ENCODE measurements around the gene SMYD3.
"Not testable (repeated sequence)": the region's sequence is repeated elsewhere in the genome, so short reads cannot be mapped to it uniquely, and the experiment has no call there.

The SMYD3 gene

GRCh38 chr1:245984390-245985155, 522.5 kb downstream of the SMYD3 start:
- H3K4me3 ChIP-seq (ENCODE audit: low read depth, low read length) = no peak overlapping the region
- TF ChIP-seq CTCF (conservative IDR thresholded peaks at IDR 0.05; ENCODE audit: low read depth, low read length) = no peak
- no peak for DNase-seq (ENCODE audit: low read depth)

GRCh38 chr1:245983294-245983967, 523.6 kb downstream of the SMYD3 start:
- no peak for DNase-seq (ENCODE audit: low read depth)
- no peak overlapping the region for H3K4me3 ChIP-seq (ENCODE audit: low read depth, low read length)
- no peak for TF ChIP-seq CTCF (conservative IDR thresholded peaks at IDR 0.05; ENCODE audit: low read depth, low read length)

GRCh38 chr1:245979589-245979988, 527.5 kb downstream of the SMYD3 start:
- no peak overlapping the region for H3K4me3 ChIP-seq (ENCODE audit: low read depth, low read length)
- DNase-seq (ENCODE audit: low read depth) = no peak
- no peak for TF ChIP-seq CTCF (conservative IDR thresholded peaks at IDR 0.05; ENCODE audit: low read depth, low read length)

GRCh38 chr1:245978915-245979314, 528.2 kb downstream of the SMYD3 start:
- peak; percentile 54 for DNase-seq (ENCODE audit: low read depth)
- H3K4me3 ChIP-seq (ENCODE audit: low read depth, low read length) = no peak overlapping the region
- no peak for TF ChIP-seq CTCF (conservative IDR thresholded peaks at IDR 0.05; ENCODE audit: low read depth, low read length)

GRCh38 chr1:245972476-245972875, 534.6 kb downstream of the SMYD3 start:
- DNase-seq (ENCODE audit: low read depth) = no peak
- TF ChIP-seq CTCF (conservative IDR thresholded peaks at IDR 0.05; ENCODE audit: low read depth, low read length) = no peak
- H3K4me3 ChIP-seq (ENCODE audit: low read depth, low read length) = no peak overlapping the region

- no peak for TF ChIP-seq CTCF (conservative IDR thresholded peaks at IDR 0.05; ENCODE audit: low read depth, low read length)
- no peak overlapping the region for H3K4me3 ChIP-seq (ENCODE audit: low read depth, low read length)
- DNase-seq (ENCODE audit: low read depth) = no peak
These were observed 535.4 kb downstream of the SMYD3 start for GRCh38 chr1:245971711-245972085.

GRCh38 chr1:245971076-245971710, 535.9 kb downstream of the SMYD3 start:
- H3K4me3 ChIP-seq (ENCODE audit: low read depth, low read length); DNase-seq (ENCODE audit: low read depth): not testable (repeated sequence)
